A673 (cell line): ENCODE results near the gene FSIP1. TPM values are rescaled to one million over a fixed set of nuclear protein-coding genes. Genes with fewer than 3 reads are reported as not detected.

Experiments
- BruUV-seq: library from RNA; stranded (reverse); fragments of 400-500 nt; replicated peaks from 2 replicates; lab custom pipeline; 2021; lab: Mats Ljungman, UMichigan
- CTCF ChIA-PET: fragments of 300-600 bp; sonication (Branson Sonifier 250); formaldehyde crosslinking; loops from one replicate; lab custom pipeline; 2022; ENCODE audit warnings: antibody characterized with exemption; lab: Charles Lee
- POLR2A ChIA-PET: fragments of 300-600 bp; sonication (Branson Sonifier 250); formaldehyde crosslinking; loops from one replicate; lab custom pipeline; 2022; ENCODE audit warnings: antibody characterized with exemption; ENCODE audit not compliant: low non-redundant PET; lab: Charles Lee
- DNase-seq: peaks from one replicate; pipeline ENCODE4 v3.0.0-alpha.2; 2015; ENCODE audit warnings: low spot score
- H3K27ac ChIP-seq: fragments of 200-600 bp; sonication (generic); 2 replicates; pipeline ENCODE4 v1.5.1; 2016; ENCODE audit warnings: mixed run types, low read depth, mild to moderate bottlenecking, mixed read lengths, antibody characterized with exemption, low read length; ENCODE audit not compliant: poor library complexity, severe bottlenecking
- H3K27me3 ChIP-seq: fragments of 200-600 bp; sonication (generic); replicated peaks from 2 replicates; pipeline ENCODE4 v1.6.1; 2017; ENCODE audit warnings: mixed run types, low read depth, mild to moderate bottlenecking, mixed read lengths, antibody characterized with exemption, low read length; ENCODE audit not compliant: insufficient read depth, poor library complexity
- H3K36me3 ChIP-seq: fragments of 200-600 bp; sonication (generic); 2 replicates; pipeline ENCODE4 v1.6.1; 2016; ENCODE audit warnings: mixed run types, mild to moderate bottlenecking, mixed read lengths, antibody characterized with exemption, low read length; ENCODE audit not compliant: insufficient read depth, poor library complexity, severe bottlenecking
- H3K4me1 ChIP-seq: fragments of 200-600 bp; sonication (generic); 2 replicates; pipeline ENCODE4 v1.6.1; 2017; ENCODE audit warnings: mixed run types, mild to moderate bottlenecking, mixed read lengths, antibody characterized with exemption, low read length; ENCODE audit not compliant: insufficient read depth, poor library complexity, severe bottlenecking
- H3K4me3 ChIP-seq: fragments of 200-600 bp; sonication (generic); 2 replicates; pipeline ENCODE4 v1.5.1; 2016; ENCODE audit warnings: low read depth, mixed run types, mild to moderate bottlenecking, mixed read lengths, low read length; ENCODE audit not compliant: poor library complexity, severe bottlenecking
- H3K9me3 ChIP-seq: fragments of 200-600 bp; sonication (generic); 2 replicates; pipeline ENCODE4 v1.6.1; 2016; ENCODE audit warnings: mixed run types, low read depth, mild to moderate bottlenecking, mixed read lengths, antibody characterized with exemption, low read length; ENCODE audit not compliant: poor library complexity, severe bottlenecking
- CTCF ChIP-seq: fragments of 300-800, 200-600 bp; sonication (generic); conservative IDR thresholded peaks from 2 replicates; pipeline ENCODE4 v1.5.1; 2017; ENCODE audit warnings: low read depth, mild to moderate bottlenecking, antibody characterized with exemption, low read length, moderate library complexity, mixed read lengths
- EZH2 ChIP-seq: fragments of 200-600 bp; sonication (generic); IDR thresholded peaks from 2 replicates; pipeline ENCODE4 v1.6.1; 2017; ENCODE audit warnings: borderline replicate concordance, low read depth, mild to moderate bottlenecking, mixed read lengths, antibody characterized with exemption, low read length; ENCODE audit not compliant: poor library complexity, severe bottlenecking
- intact Hi-C: fragments of 100-400 bp; cut with micrococcal nuclease; formaldehyde crosslinking; loops from one replicate; pipeline ENCODE4 v1.10.0; 2022; ENCODE audit not compliant: unreplicated experiment
- total RNA-seq: library from RNA; stranded (reverse); gene quantifications from 2 replicates; pipeline ENCODE4 v1.2.3, GENCODE V29; 2021

The FSIP1 gene
- total RNA-seq, 1 experiment from 2014 or later: 0.37 TPM

GRCh38 chr15:39554746-39555387, 227.8 kb downstream of the FSIP1 start:
- no peak overlapping the region for H3K4me3 ChIP-seq
- BruUV-seq: no TSS peak
- DNase-seq: no peak
- H3K4me1 ChIP-seq: no peaks in the 10 kb centered on the region
- ChIA-PET CTCF (no interaction called here), POLR2A (no interaction called here)
- no peaks in the 10 kb centered on the region for H3K36me3 ChIP-seq
- peaks cover 24% of the 10 kb centered on the region for H3K27me3 ChIP-seq
- no peak for TF ChIP-seq EZH2
- TF ChIP-seq CTCF: no peak
- no peaks in the 10 kb centered on the region for H3K9me3 ChIP-seq
- H3K27ac ChIP-seq: no peak overlapping the region
- intact Hi-C loops: no loop called here

- Histone ChIP-seq H3K36me3 (no peaks in the 10 kb centered on the region), H3K9me3 (no peaks in the 10 kb centered on the region), H3K27ac (no peak overlapping the region), H3K27me3 (peaks cover 24% of the 10 kb centered on the region), H3K4me1 (no peaks in the 10 kb centered on the region), H3K4me3 (no peak overlapping the region)
- POLR2A ChIA-PET: no interaction called here
- intact Hi-C loops: no loop called here
- CTCF ChIA-PET: no interaction called here
- DNase-seq: no peak
- no TSS peak for BruUV-seq
- no peak for TF ChIP-seq CTCF
- no peak for TF ChIP-seq EZH2
These were observed 228.5 kb downstream of the FSIP1 start for GRCh38 chr15:39553947-39554693.

- CTCF ChIA-PET: no interaction called here
These were observed 230.1 kb downstream of the FSIP1 start for GRCh38 chr15:39552556-39552955.

More at GRCh38 chr15:39552556-39552955, 230.1 kb downstream of the FSIP1 start:
- intact Hi-C loops: no loop called here
- no peak for TF ChIP-seq EZH2
- TF ChIP-seq CTCF: no peak
- H3K9me3 ChIP-seq: no peaks in the 10 kb centered on the region
- POLR2A ChIA-PET: no interaction called here
- no peaks in the 10 kb centered on the region for H3K4me1 ChIP-seq
- H3K27me3 ChIP-seq: peaks cover 19% of the 10 kb centered on the region
- DNase-seq: no peak
- H3K36me3 ChIP-seq: no peaks in the 10 kb centered on the region
- BruUV-seq: no TSS peak
- no peak overlapping the region for H3K4me3 ChIP-seq
- H3K27ac ChIP-seq: no peak overlapping the region
